Measurements from ENCODE around the gene ETFA. TPM values are rescaled to one million over a fixed set of nuclear protein-coding genes. Genes with fewer than 3 reads are reported as not detected.

Gene ETFA
- total and polyA plus RNA-seq, 10 of the 15 experiments (the other 5 are each of a cell fraction or from before 2014, with no cell fraction given), result 114 to 331 (median 152) TPM

- no peak for FAIRE-seq
- WGBS (ENCODE audit: insufficient coverage, insufficient replicate concordance, low lambda C conversion rate, missing lambda C conversion rate), result 96% methylated on average over 6 of the region's 6 CpGs
- no peaks in the 10 kb centered on the region; the same call in 1 of the 2 replicates for H3K4me1 ChIP-seq (ENCODE audit: control insufficient read depth, insufficient read depth, low read length)
- no peaks in the 10 kb centered on the region for H3K79me2 ChIP-seq (ENCODE audit: control insufficient read depth, insufficient read depth, low read length)
- no TSS peak for BruUV-seq (replicated peaks)
- no peak overlapping the region for H3K4me2 ChIP-seq (ENCODE audit: control insufficient read depth, insufficient read depth)
- ChIA-PET SMC1A (ENCODE audit: uncharacterized antibody, unreplicated experiment) (no interaction called here), RAD21 (ENCODE audit: unreplicated experiment) (no interaction called here), POLR2A (no interaction called here), CTCF (interaction anchor here (1.1 kb wide), 1 partner anchor 10 kb away, joined by 3 read pairs; no protein-coding TSS in a partner anchor)
- TF ChIP-seq ZBED1 (IDR thresholded peaks at IDR 0.05; ENCODE audit: borderline replicate concordance) (no peak), PAX8 (IDR thresholded peaks at IDR 0.05) (no peak), GABPA (IDR thresholded peaks at IDR 0.05; ENCODE audit: low read depth) (no peak), ZNF24 (IDR thresholded peaks at IDR 0.05) (no peak), TAF1 (IDR thresholded peaks at IDR 0.05; ENCODE audit: borderline replicate concordance, low read depth, low read length) (no peak), SUZ12 (IDR thresholded peaks at IDR 0.05; ENCODE audit: unreplicated experiment) (no peak), POLR2A (IDR thresholded peaks at IDR 0.05; ENCODE audit: low read depth, low read length) (no peak)
- ATAC-seq, result no peak
- no peaks in the 10 kb centered on the region for H3K27me3 ChIP-seq (replicated peaks in 1 of 2; ENCODE audit: control insufficient read depth in 2 of 2, insufficient read depth in 2 of 2, low read length in 1 of 2)
- H4K20me1 ChIP-seq (ENCODE audit: control insufficient read depth, insufficient read depth), result no peaks in the 10 kb centered on the region
- no peak overlapping the region for H2AFZ ChIP-seq (ENCODE audit: control insufficient read depth, low read depth, low read length)
- H3K36me3 ChIP-seq (ENCODE audit: control insufficient read depth in 2 of 2, insufficient read depth in 2 of 2, low read length in 1 of 2), result no peaks in the 10 kb centered on the region; a peak in 1 of 4 replicates
- DNase-seq (ENCODE audit: low read depth, low spot score), result no peak
- no peak overlapping the region for H3K9ac ChIP-seq (ENCODE audit: control insufficient read depth, insufficient read depth, low read length)
- no peaks in the 10 kb centered on the region for H3K9me3 ChIP-seq (replicated peaks; ENCODE audit: control insufficient read depth, insufficient read depth, low read length)
- intact Hi-C loops (cut with micrococcal nuclease; ENCODE audit: unreplicated experiment) (no loop called here), in situ Hi-C loops (cut with MboI) (no loop called here)
- no peak overlapping the region for H3K4me3 ChIP-seq
- no peak overlapping the region for H3K27ac ChIP-seq (ENCODE audit: control insufficient read depth, insufficient read depth)
Measured at GRCh38 chr15:76200083-76200465, 111.2 kb downstream of the ETFA start.

GRCh38 chr15:76199106-76200082, 111.9 kb downstream of the ETFA start:
- ChIA-PET SMC1A (ENCODE audit: uncharacterized antibody, unreplicated experiment) (no interaction called here), RAD21 (ENCODE audit: unreplicated experiment) (no interaction called here), POLR2A (no interaction called here), CTCF (interaction anchor here (1.1 kb wide), 1 partner anchor 9 kb away, joined by 3 read pairs; no protein-coding TSS in a partner anchor)
- H3K27me3 ChIP-seq (replicated peaks in 1 of 2; ENCODE audit: control insufficient read depth in 2 of 2, insufficient read depth in 2 of 2, low read length in 1 of 2), result no peaks in the 10 kb centered on the region
- no peaks in the 10 kb centered on the region for H3K9me3 ChIP-seq (replicated peaks; ENCODE audit: control insufficient read depth, insufficient read depth, low read length)
- FAIRE-seq (no peak), DNase-seq (ENCODE audit: low read depth, low spot score) (no peak), ATAC-seq (no peak)
- intact Hi-C loops (cut with micrococcal nuclease; ENCODE audit: unreplicated experiment) (no loop called here), in situ Hi-C loops (cut with MboI) (no loop called here)
- no peaks in the 10 kb centered on the region; the same call in 1 of the 2 replicates for H3K4me1 ChIP-seq (ENCODE audit: control insufficient read depth, insufficient read depth, low read length)
- H4K20me1 ChIP-seq (ENCODE audit: control insufficient read depth, insufficient read depth), result no peaks in the 10 kb centered on the region
- H2AFZ ChIP-seq (ENCODE audit: control insufficient read depth, low read depth, low read length), result no peak overlapping the region
- H3K4me3 ChIP-seq, result no peak overlapping the region
- no peak overlapping the region for H3K9ac ChIP-seq (ENCODE audit: control insufficient read depth, insufficient read depth, low read length)
- WGBS (ENCODE audit: insufficient coverage, insufficient replicate concordance, low lambda C conversion rate, missing lambda C conversion rate), result 90% methylated on average over 18 of the region's 19 CpGs
- H3K79me2 ChIP-seq (ENCODE audit: control insufficient read depth, insufficient read depth, low read length), result no peaks in the 10 kb centered on the region
- H3K4me2 ChIP-seq (ENCODE audit: control insufficient read depth, insufficient read depth), result no peak overlapping the region
- H3K27ac ChIP-seq (ENCODE audit: control insufficient read depth, insufficient read depth), result no peak overlapping the region
- no peaks in the 10 kb centered on the region; a peak in 1 of 4 replicates for H3K36me3 ChIP-seq (ENCODE audit: control insufficient read depth in 2 of 2, insufficient read depth in 2 of 2, low read length in 1 of 2)
- BruUV-seq (replicated peaks), result no TSS peak
- TF ChIP-seq BRCA1 (IDR thresholded peaks at IDR 0.05; ENCODE audit: low read depth, low read length) (no peak), LARP7 (IDR thresholded peaks at IDR 0.05) (no peak), MAX (IDR thresholded peaks at IDR 0.05; ENCODE audit: low read depth, low read length) (no peak), SREBF1 (IDR thresholded peaks at IDR 0.05; ENCODE audit: low read length) (no peak), BCLAF1 (IDR thresholded peaks at IDR 0.05) (no peak), HSF1 (IDR thresholded peaks at IDR 0.05; ENCODE audit: low read depth, low read length) (no peak), CREM (IDR thresholded peaks at IDR 0.05; ENCODE audit: low read depth) (no peak)

Data from GM12878 (cell line).